HG02763 (cell line): ENCODE results near the gene HLCS.

Experiments
- ATAC-seq: cut with Tn5 transposase; IDR thresholded peaks from one replicate; pipeline ENCODE4 v1.9.1; 2021; ENCODE audit warnings: mild to moderate bottlenecking, moderate library complexity; ENCODE audit not compliant: unreplicated experiment

The HLCS gene

DNA sequence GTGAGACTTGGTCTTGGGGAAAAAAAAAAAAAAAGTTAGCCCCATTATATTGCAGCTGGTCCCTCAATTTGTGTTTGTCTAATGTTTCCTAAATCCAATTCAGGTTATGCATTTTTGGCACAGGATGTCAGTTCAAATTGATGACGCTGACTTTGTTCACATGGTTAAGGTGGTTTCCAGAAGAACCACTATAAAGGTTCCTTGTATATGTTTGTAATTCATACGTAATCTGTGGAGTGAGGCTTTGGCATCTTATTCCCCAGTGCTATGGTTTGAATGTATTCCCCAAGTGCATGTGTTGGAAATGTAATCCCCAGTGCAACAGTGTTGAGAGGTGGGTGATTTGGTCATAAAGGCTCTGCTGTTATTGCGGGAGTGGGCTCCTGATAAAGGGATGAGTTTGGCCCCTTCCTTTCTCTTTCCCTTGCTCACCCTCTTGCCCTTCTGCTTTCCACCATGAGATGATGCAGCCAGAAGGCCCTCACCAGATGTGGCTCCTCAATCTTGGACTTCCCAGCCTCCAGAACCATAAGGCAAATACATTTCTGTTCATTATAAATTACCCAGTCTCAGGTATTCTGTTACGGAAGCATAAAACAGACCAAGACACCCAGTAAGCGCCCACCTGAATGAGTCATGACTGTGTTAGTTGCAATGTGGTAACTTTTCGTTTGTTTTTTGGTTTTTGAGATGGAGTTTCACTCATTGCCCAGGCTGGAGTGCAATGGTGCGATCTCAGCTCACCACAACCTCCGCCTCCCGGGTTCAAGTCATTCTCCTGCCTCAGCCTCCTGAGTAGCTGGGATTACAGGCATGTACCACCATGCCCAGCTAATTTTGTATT lies 19.5 kb upstream of the HLCS start:
- ATAC-seq = no peak

GRCh38 chr21:36981977-36982700 lies 15.7 kb upstream of the HLCS start:
- ATAC-seq = no peak

- ATAC-seq = no peak
Measured at GRCh38 chr21:36981049-36981391, 14.6 kb upstream of the HLCS start.

- no peak for ATAC-seq
Measured at GRCh38 chr21:36980280-36981048, 14.0 kb upstream of the HLCS start.

- no peak for ATAC-seq
Measured at GRCh38 chr21:36976882-36977651, 10.6 kb upstream of the HLCS start.

GRCh38 chr21:36976228-36976861 lies 9.9 kb upstream of the HLCS start:
- ATAC-seq = no peak

GRCh38 chr21:36974851-36975192 lies 8.4 kb upstream of the HLCS start:
- no peak for ATAC-seq

DNA sequence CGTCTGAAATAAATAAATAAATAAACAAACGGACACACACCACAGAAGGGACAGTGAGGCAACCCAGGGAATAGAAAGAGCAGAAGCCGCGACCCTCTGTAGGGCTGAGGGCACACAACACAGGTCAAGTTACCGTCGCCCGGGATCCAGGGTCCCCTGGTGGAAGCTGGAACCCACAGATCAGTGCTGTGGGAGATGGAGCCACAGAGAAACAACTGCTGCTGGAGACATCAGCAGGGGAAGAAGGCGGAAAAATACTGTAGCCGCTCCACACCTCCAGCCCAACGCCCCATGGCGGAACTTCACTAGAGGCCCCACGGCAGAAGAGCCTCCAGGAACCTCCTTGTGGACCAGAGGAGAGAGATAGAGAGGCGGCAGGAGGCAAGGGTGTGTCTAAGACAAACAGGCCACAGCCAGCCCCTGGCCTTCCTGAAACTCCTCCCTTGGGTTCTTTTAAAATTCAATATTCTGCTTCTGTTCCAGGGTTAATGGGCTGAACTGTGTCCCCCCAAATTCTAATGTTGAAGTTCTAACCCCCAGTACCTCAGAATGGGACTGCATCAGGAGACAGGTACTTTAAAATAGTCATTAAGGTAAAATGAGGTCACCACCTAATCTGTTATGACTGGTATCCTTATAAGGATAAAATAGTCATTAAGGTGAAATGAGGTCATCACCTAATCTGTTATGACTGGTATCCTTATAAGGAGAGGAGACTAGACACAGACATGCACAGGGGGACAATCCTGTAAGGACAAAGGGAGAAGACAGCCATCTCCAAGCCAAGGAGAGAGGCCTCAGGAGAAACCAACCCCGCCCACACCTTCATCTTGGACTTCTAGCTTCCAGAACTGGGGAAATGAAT lies 7.7 kb upstream of the HLCS start:
- no peak for ATAC-seq

DNA sequence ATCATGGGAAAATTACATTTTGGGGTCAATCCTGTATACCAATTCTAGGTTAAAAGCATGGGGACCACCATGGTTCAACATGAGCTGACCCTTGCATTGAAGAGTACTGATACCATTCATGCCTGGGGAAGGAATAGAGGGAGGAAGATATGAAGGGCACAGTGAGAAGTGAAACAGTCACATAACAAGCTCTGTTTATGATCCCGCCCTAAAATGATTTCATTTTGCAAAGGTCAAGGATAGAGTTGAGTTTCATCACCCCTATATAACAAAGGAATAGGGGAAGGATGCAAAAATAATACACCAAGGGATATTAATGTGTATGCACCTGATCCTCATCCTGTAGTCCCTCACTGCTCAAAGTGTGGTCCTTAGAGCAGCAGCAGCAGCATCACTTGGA lies 2.5 kb upstream of the HLCS start:
- no peak for ATAC-seq

- no peak for ATAC-seq
Measured at GRCh38 chr21:36968414-36968813, 1.9 kb upstream of the HLCS start.

- peak; percentile 30 for ATAC-seq
Measured at GRCh38 chr21:36966821-36967768, 626 bp upstream of the HLCS start.

DNA sequence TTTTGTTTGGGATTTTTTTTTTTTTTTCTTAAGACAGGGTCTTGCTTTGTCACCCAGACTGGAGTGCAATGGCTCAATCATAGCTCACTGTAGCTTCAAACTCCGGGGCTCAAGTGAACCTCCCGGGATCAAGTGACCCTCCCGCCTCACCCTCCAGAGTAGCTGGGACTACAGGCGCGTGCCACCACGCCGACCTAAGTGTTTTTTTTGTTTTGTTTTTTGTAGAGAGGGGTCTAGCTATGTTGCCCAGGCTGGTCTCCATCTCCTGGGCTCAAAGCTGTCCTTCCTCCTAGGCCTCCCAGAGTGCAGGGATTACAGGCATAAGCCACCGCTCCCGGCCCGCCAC lies 776 bp downstream of the HLCS start:
- ATAC-seq = no peak

GRCh38 chr21:36964827-36965719 lies 1.4 kb downstream of the HLCS start:
- no peak for ATAC-seq

GRCh38 chr21:36964398-36964797 lies 2.1 kb downstream of the HLCS start:
- ATAC-seq = no peak

DNA sequence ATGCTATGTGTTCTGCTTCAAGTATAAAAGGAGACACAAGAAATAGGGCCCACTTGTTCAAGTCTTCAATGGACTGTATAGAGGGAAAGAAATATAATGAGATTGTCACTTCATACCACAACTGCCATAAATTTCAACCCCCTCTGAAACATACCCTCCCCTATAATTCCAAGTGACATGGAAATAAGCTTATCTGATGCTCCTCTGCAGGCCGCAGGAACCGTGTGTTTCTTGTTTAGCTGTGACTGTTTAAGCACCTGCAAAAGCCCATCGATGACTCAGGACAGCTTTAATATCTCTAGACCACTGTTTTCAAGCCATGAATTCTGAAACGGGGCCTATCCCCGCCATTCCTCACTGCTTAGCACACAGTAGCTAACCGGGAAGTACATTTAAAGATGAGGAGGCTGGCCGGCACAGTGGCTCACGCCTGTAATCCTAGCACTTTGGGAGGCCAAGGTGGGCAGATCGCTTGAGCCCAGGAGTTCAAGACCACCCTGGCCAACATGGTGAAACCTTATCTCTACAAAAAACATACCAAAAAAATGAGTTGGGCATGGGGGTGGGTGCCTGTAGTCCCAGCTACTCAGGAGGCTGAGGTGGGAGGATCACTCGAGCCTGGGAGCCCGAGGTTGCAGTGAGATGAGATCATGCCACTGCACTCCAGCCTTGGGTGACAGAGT lies 4.2 kb downstream of the HLCS start:
- no peak for ATAC-seq

DNA sequence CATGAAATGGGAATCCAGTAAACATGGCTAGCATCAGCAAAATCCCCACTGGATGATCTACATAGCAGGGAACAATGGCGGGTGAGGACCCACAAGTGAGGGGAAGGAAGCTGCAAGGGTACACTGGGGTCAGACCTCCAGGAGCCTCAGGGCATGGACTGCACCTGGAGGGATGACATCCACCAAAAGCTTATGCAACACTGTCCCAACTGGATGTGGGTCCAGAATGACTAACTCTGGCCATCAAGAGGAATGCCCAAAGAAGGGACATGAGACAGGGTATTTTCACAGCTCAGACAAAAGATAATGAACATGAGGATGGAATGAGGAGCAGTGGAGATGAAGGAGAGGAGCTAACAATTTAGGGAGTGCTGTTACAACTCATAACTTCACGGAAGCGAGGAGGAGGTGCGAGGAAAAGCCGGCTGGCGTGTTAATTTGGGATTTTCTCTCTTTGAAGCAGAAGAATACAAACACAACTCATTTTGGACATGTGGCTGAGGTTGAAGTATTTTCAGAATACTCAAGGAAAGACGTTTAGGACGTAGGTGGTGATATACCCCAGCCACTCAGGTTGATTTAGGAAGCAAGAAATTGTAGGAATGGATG lies 5.7 kb downstream of the HLCS start:
- no peak for ATAC-seq
